Transverse colon (tissue), 4 donors: ENCODE data around the gene DENND2A.

Source experiments
- POLR2A ChIP-seq: fragments of 450-650 bp; IDR thresholded peaks from one replicate; pipeline ENCODE4 v1.6.1; 2016; ENCODE audit warnings: antibody characterized with exemption, mild to moderate bottlenecking, moderate library complexity
- POLR2AphosphoS5 ChIP-seq, 3 donors: sonication (generic); formaldehyde crosslinking; IDR thresholded peaks; one replicate each; pipeline ENCODE4 v1.6.1; 2016; ENCODE audit warnings: antibody characterized with exemption in 3 of 3
- TF ChIP-seq, protein P1 (sequence below), 5 experiments: fragments of 200-600 bp in 3 of 5; fragments of 450-650 bp in 2 of 5; sonication (generic) in 3 of 5; IDR thresholded peaks; 1 replicate in 2 of 5; 2 replicates in 3 of 5; pipeline ENCODE4 v1.5.1; 2016 to 2017; ENCODE audit warnings: antibody characterized with exemption in 5 of 5, inconsistent platforms in 3 of 5, mild to moderate bottlenecking in 2 of 5, moderate library complexity in 1 of 5

GRCh38 chr7:140618306-140618705 lies 22.3 kb downstream of the DENND2A start:
- TF ChIP-seq POLR2A, result no peak
- TF ChIP-seq, protein P1, sequence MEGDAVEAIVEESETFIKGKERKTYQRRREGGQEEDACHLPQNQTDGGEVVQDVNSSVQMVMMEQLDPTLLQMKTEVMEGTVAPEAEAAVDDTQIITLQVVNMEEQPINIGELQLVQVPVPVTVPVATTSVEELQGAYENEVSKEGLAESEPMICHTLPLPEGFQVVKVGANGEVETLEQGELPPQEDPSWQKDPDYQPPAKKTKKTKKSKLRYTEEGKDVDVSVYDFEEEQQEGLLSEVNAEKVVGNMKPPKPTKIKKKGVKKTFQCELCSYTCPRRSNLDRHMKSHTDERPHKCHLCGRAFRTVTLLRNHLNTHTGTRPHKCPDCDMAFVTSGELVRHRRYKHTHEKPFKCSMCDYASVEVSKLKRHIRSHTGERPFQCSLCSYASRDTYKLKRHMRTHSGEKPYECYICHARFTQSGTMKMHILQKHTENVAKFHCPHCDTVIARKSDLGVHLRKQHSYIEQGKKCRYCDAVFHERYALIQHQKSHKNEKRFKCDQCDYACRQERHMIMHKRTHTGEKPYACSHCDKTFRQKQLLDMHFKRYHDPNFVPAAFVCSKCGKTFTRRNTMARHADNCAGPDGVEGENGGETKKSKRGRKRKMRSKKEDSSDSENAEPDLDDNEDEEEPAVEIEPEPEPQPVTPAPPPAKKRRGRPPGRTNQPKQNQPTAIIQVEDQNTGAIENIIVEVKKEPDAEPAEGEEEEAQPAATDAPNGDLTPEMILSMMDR (IDR thresholded peaks at IDR 0.05), result no peak
- no peak for TF ChIP-seq POLR2AphosphoS5 (IDR thresholded peaks at IDR 0.05)
